Measurements from ENCODE around the gene AAK1.
"Not testable (repeated sequence)": the region's sequence is repeated elsewhere in the genome, so short reads cannot be mapped to it uniquely, and the experiment has no call there.

The AAK1 gene

DNA sequence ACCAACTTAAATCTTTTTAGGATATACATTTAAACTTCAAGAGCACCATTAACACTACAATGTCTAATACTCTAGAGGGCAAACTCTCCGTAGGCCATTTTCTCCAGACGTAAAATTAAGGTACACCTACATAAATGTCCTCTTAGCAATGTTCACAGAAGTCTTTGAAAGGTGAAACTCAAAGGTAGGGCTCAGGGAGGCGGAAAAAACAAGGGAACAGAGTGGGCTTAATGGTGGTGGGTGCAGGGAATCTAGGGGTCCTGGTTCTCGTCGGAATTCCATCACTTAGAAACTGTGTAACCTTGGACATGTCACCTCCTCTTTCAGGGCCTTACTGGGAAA, 207.0 kb downstream of the AAK1 start:
- no peak for DNase-seq

DNA sequence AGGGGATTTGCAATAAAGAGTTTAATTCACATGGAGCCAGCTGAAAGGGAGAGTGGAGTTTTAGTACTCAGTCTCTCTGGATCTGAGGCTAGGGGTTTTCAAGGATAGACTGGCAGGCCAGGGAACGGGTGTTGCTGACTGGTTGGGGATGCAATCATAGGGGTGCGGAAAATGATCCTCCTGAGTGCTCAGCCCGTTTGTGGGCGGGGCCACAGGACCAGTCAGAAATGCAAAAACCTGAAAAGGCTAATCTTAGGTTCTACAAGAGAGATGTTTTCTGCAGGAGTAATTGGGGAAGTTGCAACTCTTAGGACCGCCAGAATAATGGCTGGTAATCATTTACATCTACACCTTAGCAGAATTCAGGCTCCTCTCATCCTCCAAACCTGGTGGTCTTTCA, 208.8 kb downstream of the AAK1 start:
- no peak for DNase-seq

DNA sequence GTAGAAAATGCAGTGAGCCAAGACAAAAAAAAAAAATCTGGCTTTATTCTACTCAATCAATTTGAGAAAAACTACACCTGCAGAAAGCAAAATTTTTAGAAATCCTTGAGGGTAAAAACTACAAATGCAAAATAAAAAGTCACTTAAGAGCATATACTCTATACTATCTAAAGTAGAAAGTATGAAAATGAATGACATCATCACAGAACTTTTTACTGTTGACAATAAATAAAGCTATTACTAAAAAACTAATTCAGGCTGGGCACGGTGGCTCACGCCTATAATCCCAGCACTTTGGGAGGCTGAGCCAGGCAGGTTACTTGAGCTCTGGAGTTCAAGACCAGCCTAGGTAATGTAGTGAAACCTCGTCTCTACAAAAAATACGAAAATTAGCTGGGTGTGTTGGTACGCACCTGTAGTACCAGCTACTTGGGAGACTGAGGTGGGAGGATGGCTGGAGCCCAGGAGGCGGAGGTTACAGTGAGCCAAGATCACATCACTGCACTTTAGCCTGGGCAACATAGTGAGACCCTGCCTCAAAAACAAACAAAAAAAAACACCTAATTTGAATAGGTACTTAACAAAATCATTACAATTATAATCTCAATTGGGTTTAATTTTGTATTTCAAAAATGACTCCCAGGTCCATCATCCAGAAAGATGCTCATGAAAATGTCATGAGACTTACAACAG, 213.9 kb downstream of the AAK1 start:
- no peak for DNase-seq

DNA sequence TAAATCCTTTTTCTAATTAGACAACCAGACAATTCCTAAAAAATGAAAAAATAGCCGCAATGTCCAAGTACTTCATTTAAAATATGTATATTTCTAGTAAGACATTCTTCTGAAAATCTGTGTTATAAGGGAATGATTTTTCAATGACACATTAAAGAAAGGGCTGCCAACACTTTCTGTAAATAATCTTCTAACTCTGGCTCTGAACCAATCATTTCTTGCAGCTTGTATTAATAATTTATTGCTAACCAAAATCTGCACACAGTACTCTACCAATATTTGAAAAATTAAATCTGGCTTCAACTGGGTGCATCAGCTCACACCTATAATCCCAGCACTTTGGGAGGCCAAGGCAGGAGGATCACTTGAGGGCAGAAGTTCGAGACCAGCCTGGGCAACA, 214.6 kb downstream of the AAK1 start:
- DNase-seq: no peak

DNA sequence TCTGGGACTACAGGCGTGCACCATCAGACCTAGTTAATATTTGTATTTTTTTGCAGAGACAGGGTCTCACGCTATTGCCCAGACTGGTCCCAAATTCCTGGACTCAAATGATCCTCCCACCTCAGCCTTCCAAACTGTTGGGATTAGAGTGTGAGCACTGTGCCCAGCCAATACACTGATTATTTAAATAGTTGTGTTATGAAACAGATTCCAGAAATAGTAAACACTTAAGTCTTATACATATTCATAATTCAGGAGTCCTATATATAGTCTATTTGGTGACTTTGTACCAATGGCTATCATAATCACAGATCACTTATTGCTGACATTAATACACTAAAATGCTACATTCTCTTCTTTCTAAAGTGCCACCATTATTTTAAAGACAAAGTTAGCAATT, 219.1 kb downstream of the AAK1 start:
- no peak for DNase-seq

DNA sequence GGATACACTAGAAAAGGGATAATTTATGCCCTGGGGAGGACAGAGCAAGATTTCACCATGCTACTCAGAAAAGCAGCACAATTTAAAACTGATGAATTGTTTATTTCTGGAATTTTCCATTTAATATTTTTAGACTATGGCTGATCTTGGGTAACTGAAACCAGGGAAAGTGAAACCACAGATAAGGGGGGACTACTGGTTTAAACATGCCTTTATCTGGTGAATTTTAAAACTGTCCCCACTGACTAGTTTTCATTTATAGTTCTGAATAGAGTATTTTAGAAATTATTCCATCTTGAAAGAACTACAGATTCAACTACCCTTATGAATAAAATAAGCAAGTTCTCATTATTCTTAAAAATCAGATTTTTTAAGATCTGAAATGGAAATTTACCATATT, 221.3 kb downstream of the AAK1 start:
- DNase-seq: no peak

DNA sequence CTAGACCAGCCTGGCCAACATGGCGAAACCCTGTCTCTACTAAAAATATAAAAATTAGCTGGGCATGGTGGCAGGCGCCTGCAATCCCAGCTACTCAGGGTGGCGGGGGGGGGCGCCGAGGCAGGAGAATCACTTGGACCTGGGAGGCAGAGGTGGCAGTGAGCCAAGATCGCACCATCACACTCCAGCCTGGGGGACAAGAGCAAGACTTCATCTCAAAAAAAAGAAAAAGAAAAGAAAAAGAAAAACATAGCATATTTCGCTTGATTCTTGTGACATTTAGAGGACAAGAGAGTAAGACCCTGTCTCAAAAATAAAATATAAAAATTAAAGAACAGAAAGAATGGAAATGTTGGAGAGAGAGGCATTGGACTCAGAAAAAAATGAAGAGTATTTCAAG, 224.4 kb downstream of the AAK1 start:
- DNase-seq: not testable (repeated sequence)

DNA sequence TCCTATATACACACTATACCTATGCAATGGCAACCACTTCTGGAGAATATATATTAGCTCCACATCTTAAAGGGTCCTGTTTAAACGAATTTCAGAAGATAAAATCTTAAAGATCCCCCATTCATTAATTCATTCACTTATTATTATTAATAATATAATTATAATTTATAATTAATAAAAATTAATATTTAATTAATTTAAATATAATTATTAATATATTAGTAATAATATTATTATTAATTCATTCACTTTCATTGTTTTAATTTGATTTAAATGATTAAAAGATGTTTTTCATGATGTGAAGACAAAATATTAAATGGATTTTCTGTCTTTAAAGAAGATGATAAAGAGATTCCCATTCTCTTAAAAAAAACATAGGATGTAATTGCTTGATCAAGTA, 227.4 kb downstream of the AAK1 start:
- no peak for DNase-seq
